Measurements from ENCODE around the gene STX11.

DNA sequence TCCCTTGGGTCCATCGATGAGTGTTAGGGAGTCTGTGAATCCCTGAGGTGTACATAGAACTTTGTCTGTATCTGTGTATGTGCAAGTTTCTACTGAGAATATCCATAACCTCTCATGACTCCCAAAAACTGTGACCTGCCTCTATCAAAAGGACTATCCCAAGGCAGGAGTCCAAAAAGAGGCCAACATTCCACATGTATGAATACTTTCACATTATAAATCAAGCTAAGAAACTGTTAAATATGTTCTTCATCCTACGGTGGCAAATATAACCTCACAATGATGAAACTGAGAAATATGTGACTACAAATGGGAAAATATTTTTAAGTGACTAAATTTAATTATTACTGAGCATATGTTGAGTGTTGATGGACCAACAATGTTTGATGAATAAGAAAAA is 16.1 kb upstream of the STX11 start:
- TF ChIP-seq, protein P1, sequence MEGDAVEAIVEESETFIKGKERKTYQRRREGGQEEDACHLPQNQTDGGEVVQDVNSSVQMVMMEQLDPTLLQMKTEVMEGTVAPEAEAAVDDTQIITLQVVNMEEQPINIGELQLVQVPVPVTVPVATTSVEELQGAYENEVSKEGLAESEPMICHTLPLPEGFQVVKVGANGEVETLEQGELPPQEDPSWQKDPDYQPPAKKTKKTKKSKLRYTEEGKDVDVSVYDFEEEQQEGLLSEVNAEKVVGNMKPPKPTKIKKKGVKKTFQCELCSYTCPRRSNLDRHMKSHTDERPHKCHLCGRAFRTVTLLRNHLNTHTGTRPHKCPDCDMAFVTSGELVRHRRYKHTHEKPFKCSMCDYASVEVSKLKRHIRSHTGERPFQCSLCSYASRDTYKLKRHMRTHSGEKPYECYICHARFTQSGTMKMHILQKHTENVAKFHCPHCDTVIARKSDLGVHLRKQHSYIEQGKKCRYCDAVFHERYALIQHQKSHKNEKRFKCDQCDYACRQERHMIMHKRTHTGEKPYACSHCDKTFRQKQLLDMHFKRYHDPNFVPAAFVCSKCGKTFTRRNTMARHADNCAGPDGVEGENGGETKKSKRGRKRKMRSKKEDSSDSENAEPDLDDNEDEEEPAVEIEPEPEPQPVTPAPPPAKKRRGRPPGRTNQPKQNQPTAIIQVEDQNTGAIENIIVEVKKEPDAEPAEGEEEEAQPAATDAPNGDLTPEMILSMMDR (IDR thresholded peaks at IDR 0.05; ENCODE audit: insufficient read depth, low read length, poor library complexity, severe bottlenecking): no peak
- no peak for TF ChIP-seq EZH2phosphoT487 (conservative IDR thresholded peaks at IDR 0.05; ENCODE audit: low read length)

Measured in SU-DHL-6 (cell line).